HG03521 (cell line): ENCODE results near the gene VMA21.
A peak's percentile ranks its signal among the peaks of the same experiment; 100 is the strongest.

Experiments
- ATAC-seq: cut with Tn5 transposase; IDR thresholded peaks from one replicate; pipeline ENCODE4 v1.9.1; 2021; ENCODE audit warnings: mild to moderate bottlenecking, moderate library complexity; ENCODE audit not compliant: unreplicated experiment

The VMA21 gene, protein sequence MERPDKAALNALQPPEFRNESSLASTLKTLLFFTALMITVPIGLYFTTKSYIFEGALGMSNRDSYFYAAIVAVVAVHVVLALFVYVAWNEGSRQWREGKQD

DNA sequence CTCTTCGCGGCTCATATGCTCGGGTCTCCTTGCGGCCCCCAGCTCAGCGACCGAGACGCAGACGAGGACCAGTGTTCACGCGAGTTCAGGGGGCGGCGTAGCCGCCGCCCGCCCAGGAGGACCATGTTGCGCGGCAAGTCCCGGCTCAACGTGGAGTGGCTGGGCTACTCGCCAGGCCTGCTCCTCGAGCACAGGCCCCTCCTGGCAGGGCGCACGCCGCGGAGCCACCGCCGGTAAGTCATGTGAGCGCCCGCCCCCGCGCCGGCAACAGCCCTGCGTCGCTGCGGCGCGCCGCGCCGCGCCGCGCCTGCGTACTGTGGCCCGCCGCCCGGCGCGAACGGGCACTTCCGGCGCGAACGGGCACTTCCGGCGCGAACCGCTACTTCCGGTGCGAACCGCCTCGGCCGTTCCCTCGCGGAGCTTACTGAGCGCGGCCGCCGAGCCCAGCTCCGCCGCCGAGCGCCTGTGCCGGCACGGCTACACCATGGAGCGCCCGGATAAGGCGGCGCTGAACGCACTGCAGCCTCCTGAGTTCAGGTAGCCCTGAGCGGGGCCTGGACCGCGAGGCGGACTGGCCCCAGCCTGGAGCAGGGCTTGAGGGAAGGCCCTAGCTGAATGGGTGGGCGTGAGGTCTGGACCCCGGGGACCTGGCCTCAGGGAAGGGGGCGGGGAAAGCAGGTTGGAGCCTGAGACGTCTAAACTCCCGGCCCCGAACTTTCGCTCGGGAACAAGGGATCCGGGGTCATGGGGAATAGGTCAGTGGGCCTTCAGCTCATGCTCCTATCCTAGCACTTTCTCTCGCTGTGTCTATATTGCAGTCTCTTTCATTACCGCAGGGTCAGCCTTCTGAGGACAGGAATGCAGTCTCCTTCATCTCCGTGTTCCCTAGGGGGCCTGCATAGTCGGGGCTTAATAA, at the start of gene VMA21:
Gene VMA21 (plus strand): TSS at position 382 of the 916 bp plus-strand sequence. CDS start 103 bp downstream, at position 485.
- ATAC-seq, result peak; percentile 85

DNA sequence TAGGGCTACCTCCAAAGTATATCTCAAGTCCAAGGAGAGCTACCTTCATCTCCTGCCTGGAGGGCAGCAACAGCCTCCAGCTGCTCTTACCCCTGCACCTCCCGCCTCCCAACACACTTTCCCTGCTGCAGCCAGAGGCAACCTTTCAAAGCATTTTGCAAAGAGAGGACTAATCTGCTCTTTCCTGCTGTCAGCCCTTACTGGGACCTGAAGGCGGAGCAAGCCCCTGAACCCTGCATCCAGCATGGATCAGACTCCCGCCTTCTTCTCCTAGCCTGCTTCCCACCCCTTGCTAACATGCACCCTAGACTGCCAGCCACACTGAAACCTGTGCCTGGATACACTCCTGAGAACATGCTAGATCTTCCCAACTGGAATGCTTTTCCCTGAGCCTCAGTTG, 37.7 kb upstream of the VMA21 start:
- no peak for ATAC-seq

DNA sequence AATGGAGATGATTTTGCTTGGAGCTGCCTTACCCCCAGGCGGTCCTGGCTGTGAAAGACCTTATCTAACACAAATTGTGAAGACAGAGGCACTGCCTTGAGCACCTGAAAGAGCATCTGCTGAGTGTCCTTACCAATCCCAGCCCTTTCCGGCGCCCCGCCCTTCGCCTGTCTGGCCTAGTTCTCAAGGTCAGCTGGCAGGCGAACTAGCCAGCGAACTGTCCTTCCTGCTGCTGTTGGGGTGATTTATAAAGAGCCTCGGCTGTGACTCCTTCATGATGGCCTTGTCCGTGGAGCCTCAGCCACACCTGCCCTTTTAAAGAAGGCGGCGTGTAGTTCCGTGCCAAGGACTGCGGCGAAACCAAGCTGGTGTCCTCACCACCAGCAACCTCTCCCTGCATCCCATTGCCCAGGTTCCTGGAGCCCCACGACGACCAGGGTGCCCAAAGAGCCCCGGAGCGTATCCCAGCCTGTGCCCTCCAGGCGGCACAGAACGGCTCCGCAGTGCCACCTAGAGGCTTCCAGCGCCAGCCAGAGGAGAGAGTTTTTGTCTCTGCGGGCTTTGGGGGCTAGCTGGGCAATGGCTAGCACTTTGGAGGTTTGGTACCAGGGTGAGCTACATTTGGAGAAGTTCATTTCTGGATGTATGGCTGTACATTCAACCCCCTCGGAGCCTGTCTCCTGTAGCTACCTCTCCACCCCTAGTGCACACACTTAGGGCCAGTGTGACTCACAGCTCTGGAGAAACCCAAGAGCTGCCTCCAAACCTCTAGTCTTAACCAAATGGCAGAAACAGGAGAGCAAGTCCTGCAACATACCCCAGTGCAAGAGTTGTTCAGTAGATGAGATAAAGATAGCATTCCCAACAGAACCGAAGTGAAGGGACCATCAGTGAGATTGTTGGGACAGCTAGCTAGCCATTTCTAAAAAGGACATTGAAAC, 36.8 kb upstream of the VMA21 start:
- ATAC-seq, result peak; percentile 59

DNA sequence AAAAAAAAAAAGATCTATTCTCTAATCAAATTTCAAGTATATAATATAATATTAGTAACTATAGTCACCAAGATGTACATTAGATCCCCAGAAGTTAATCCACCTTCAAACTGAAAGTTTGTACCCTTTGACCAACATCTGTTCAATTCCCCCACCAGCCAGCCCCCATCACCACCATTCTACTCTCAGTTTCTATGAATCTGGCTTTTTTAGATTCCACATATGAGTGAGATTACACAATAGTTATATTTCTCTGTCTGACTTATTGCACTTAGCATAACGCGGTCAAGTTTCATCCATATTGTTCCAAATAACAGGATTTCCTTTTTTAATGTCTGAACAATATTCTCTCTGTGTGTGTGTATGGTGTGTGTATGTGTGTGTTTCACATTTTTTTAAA, 33.7 kb upstream of the VMA21 start:
- ATAC-seq, result no peak

DNA sequence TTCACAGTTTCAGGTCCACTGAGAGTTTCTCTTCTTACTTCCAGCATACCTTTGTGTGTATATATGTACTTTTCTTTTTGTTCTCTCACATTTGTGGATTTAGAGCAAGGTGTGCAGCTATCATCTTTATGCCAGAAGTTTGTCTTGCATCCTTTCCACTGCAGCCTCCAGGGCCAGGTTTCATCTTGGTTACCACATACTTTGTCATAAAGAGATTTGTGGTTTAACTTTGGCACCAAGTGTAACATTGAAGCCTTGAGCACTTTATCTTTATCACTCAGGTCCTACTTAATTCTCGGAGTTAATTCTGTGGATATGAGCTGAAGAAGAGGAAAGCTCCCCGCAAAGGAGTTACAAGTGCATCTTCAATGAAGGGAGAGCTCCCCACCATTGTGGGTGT, 31.4 kb upstream of the VMA21 start:
- ATAC-seq, result no peak

DNA sequence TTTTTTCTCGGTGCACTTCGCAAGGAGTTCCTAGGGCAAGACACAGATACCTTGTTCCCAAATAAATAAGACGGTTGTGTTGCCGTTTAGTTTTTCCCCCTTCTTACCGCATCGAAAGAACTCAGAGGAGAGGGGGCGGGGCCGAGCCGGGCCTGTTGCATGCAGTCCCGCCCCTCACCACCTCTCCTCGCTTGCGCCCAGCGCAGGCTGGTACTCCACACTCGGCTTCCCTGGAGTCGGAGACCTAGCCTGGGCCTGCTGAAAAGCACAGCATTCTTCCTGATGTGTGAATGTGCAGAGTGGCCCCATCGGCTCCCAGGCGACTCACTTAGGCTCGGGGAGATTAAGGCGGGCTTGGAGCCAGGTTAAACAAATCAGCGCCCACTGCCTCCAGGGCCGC, 26.1 kb upstream of the VMA21 start:
- ATAC-seq, result no peak

DNA sequence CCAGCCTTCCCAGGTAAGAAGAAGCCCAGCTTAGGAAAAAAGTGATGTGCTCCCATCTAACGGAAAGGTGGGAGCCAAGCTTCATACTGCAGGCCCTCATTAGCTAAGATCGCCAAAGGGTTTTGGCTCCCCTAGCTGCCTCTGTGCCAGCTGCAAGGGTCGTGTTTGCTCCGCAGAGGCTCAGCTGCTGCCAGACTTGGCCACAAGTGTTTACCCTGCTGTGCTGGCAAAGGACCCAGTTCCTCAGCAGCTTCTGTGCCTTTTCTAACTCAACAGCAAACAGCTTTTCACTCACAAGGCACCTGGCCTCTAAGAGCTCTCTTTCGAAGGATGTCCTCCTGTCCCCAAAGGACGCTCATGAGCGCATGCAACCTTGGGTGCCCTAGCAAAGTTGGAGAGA, 12.2 kb upstream of the VMA21 start:
- ATAC-seq, result no peak

DNA sequence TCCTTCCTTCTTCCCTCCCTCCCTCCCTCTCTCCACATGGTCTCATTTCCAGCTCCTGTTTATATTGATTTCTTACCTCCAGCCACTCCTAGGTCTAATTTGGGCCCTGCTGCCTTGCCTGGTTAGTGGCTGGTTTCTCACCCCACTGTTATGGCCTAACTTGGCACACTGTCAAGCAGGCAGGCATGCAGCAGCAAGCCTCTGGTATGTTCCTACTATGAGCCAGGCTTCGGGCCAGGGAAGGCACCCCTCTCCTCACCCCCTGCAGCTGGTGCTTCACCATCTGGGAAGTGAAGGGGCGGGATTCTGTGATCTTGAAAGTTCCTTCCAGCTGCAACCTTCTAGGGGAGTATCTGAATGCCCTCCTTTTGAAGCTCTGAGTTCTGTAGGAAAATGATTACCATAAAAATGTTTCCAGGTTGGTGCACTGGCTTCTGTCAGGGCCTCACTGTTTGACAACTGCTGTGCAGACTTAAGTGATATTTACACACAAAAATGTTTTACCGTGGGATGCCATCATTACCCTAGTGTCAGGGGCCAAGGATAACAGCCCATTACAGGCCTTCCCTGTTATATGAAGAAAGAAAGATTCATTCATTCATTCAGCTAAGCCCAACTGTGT, 10.1 kb upstream of the VMA21 start:
- no peak for ATAC-seq

DNA sequence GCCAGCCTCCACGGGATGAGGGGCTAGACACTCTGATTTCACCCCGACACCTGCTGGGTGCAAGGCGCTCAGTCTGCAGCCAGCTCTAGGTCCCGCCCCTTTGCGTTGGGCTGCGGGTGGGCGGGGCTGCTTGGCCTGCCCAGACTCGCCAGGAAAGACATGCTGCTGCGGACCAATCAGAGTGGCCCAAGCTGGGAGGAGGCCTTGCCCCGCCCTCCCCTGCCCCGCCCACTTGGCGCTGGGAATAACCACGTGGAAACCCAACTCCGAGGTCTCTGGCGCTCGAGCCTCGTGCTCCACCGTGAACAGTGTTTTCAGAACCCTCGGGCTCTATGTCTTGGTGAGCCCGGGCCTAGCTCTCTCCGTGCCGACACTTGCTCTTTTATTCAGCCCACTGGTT, 5.3 kb upstream of the VMA21 start:
- no peak for ATAC-seq

DNA sequence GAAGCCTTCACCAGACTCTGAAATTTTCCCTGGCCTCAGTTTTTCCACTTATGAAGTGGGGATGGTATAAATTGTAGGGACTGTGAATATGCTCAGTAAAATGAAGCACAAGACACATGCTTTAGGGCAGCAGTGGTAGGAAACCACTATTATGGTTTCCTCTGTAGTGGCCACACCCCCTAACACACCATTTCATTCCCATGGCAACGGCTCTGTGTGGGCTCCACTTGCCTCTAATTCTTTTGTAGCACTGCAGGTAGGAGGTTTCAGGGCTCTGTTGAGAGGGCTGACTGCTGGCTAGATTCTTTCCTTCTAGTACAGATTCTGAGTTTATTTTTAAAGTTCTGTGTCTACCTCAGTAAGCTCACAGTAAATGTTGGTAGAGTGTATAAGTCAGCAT, 3.5 kb upstream of the VMA21 start:
- ATAC-seq, result peak; percentile 39

DNA sequence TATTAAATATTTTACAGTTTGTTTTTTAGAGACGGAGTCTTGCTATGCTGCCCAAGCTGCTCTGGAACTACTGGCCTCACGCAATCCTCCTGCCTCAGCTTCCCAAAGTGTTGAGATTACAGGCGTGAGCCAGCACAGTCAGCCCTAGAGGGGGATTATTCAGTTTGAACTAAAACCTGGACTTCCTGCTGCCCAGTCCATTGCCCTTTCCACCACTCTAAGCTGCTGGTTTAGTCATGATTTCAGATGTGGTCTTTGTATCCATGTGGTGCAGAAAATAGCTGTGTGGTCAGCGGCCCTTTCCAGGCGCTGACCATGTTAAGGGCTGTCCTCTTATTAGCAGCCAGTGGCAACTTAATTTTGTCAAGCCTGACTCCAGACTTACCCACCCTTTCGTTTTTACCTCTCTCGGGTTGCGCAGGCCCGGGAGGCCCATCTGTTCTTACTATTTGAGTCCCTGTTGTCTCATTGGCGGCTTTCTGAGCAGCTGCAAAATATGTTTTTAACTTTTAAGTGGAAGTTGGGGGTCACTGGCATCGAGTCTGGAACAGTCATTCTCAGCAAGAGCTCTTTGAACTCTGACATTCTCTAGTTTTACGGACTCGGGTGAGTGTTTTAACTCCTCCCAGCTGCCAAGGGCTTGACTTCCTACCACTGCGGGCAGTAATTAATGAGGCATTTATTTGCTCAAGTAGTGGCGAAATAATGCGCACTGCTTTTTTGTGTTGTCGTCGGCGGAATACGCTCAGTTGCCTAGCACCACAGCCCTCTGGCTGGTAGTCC, 773 bp upstream of the VMA21 start:
- peak; percentile 22 for ATAC-seq

DNA sequence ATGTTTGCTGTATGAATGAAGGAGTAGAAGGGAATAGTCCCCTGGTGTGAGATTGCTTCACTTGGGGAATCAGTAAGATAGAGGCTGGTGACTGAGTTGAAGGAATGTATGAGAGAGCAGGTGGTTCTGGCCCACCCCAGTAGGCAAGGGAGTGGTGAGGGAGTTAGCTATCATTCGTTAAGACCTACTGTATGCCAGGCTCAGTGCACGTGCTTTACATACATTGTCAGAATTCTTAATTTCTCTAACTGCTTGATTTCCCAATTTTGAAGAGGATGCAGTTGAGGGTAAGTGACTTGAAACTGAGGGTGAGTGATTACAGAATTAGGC, 700 bp downstream of the VMA21 start:
- ATAC-seq, result no peak

DNA sequence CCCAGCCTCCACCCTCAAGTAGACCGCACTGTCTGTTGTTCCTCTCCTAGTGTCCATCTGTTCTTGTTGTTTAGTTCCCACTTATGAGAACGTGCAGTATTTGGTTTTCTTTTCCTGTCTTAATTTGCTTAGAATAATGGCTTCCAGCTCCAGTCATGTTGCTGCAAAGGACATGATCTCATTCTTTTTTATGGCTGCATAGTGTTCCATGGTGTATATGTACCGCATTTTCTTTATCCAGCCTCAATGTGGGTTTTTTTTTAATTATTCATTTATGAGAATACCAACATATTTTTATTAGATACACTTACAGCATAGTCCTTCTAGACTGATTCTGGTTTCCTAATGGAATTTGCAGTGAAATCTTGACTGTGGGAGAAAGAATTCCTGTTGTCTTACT, 1.3 kb downstream of the VMA21 start:
- no peak for ATAC-seq

DNA sequence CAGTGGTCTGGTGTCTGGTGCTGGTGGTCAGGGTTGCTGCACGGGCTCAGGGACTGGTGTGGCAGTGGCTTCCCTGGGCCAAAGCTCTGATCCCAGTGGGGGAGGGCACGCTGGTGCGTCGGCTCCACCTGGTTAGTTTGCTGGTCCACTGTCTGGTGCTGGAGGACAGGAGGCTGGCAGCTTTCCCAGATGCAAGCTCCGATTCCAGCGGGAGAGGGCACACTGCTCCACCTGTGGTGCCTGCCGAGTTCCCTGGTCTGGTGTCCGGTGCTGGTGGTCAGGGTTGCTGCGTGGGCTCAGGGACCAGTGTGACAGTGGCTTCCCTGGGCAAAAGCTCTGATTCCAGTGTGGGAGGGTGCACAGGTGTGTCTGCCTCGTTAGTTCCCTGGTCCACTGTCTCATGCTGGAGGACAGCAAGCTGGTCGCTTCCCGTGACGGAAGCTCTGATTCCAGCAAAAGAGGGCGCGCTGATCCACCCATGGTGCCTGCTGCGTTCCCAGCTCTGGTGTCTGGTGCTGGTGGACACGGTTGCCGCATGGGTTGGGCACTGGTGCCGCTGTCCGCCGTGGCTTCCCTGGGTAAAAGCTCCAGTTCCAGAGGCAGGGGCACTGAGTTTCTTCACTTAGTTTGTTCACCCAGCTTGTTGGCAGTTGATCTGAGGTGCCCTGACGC, 5.8 kb downstream of the VMA21 start:
- ATAC-seq, result no peak

DNA sequence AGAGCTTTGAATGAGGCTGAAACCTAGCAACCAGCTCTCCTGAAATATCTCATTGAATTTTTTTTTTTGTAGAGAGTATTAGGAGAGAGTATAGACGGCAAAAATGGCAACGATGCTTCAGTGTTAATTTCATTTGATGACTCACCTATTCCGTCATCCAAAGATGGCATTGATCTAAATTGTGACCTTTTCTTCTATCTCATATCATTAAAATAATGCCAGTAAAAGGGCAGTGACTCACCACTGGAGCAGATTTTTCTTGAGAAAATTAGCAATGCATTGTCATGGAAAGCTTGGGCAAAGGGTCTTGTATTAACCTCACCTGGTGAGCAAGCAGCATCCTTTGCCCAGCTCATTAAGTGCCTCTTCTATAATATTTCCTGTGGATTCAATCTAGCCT, 19.6 kb downstream of the VMA21 start:
- ATAC-seq, result no peak

DNA sequence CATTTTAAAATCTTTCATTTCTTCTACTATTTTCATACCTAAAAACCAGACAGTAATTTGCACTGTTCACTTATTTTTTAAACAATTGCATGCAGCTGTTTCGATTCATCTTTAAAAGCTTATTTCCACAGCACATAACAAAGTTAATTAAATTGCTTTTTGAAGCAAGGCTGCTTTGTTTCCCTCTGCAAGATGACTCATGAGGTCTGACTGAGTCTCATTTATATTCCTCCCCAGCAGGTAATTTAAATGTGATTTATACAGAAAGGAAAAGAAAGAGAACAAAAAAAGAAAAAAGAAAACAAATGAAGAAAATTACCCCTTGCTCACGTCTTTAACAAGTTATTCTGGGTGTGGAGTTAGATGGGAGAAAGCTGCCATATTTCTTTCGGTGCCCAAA, 22.8 kb downstream of the VMA21 start:
- ATAC-seq, result no peak

DNA sequence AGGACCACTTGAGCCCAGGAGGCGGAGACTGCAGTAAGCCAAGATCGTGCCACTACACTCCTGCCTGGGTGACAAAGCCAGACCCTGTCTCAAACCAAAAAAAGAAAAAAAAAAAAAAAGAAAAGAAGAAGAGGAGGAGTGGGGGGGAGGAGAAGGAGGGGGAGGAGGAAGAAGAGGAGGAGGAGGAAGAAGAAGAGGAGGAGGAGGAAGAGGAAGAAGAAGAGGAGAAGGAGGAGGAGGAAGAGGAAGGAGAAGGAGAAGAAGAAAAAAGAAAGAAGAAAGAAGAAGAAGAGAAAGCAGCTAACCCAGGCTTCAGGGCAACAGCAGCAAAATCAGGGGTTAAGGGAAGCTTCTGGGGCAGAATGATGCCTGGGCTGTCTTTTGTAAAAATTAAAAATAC, 27.5 kb downstream of the VMA21 start:
- ATAC-seq, result no peak

DNA sequence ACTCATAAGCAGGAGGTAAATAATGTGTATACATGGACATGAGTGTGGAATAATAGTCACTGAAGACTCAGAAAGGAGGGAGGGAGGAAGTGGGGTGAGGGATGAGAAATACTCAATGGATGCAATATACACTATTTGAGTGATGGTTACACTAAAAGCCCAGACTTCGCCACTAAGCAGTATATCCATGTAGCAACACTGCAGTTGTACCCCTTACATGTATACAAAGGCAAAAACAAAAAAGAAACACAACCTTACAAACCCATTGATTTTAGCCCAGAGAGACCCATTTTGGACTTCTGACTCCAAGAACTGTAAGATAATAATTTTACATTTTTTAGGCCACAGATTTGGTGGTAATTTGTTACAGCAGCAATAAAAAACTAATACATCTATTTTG, 51.5 kb downstream of the VMA21 start:
- no peak for ATAC-seq

DNA sequence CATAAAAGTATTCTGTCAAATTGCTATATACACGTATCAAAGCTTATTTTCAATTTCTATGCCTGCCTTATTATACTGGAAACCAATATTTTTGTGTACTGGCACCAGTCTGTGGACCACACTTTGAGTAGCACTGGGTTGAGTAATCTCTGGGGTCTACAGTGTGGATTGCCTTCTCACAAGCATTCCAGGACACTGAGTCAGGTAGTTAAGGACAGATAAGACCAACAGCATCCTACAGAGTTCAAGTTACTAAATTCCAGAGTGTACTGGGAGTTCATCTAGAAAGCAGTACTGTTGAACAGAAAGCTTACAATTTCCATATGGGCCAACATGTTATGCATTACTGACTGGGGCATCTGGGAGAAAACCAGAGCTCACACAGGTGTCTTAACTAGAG, 61.8 kb downstream of the VMA21 start:
- ATAC-seq, result no peak
